RKO (cell line): ENCODE data around the gene EPS8L2.
A peak's percentile ranks its signal among the peaks of the same experiment; 100 is the strongest.

Source experiments
- DNase-seq: peaks from one replicate; pipeline ENCODE4 v3.0.0-alpha.2; 2016; ENCODE audit warnings: low spot score

The EPS8L2 gene

DNA sequence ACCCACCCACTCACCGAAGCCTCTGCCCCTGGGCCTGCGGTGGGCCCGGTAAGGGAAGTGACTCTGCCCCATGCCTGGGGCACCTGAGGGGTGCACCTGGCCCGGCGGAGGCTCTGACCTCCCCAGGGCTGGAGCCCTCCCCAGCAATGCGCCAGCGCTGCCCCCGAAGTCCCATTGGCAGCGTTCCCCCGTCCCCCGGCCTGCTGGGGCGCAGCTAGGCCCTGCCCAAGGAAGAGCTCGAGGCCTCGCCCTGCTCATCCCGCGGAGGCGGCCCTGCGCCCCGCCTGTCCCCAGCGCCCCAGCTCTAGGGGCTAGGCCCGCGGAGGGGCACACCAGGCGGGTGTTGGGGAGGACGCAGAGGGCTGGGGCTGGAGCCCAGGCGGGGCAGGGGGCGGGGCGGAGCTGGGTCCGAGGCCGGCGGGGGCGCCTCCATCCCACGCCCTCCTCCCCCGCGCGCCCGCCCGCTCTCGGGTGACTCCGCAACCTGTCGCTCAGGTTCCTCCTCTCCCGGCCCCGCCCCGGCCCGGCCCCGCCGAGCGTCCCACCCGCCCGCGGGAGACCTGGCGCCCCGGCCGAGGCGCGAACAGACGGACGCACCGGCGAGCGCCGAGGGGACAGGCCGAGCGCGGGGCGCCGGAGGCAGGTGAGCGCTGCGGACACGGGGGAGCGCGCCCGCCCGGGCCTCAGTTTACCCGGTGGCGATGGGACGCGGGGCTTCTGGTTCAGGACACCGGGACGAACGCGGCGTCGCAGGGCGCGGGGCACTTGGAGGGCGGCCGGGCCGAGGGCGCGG is at the start of gene EPS8L2:
Gene EPS8L2, plus strand, starts transcription at position 586 of the 793 bp plus-strand sequence. CDS start 3,177 bp downstream, outside the sequence.
- no peak for DNase-seq

DNA sequence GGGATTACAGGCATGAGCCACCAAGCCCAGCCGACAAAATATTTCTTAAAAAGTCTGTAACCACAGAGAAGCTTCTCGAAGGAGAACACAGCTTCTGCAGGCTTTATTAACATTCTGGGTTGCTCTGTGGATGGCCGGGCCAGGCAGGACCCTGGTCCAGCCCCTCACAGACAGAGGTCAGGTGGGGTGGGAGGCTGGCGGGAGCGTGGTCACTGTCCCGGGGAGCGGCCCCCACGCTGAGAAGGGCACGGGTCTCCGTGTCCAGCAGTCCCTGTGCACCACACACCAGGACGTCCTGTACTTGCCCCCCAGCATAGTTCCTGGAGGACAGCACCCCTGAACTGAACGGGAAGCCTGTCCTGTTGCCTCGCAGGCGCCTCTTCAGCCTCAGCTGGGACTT is 49.6 kb upstream of the EPS8L2 start:
- no peak for DNase-seq

DNA sequence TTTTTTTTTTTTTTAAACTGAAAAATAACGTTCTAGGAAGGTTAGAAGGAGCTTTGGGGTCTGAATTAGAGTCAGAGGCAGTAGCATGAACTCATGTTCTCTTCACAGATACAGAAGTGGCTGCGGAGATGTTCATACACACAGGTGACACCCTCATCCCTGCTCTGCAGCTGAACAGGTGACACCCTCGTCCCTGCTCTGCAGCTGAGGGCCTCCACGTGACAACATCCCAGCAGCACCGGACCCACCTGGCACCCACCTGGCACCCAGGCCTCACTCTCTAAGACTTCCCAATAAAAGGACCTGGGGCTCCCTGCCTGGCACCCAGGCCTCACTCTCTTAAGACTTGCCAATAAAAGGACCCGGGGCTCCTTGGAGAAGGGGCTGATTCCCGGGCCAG is 49.2 kb upstream of the EPS8L2 start:
- no peak for DNase-seq

DNA sequence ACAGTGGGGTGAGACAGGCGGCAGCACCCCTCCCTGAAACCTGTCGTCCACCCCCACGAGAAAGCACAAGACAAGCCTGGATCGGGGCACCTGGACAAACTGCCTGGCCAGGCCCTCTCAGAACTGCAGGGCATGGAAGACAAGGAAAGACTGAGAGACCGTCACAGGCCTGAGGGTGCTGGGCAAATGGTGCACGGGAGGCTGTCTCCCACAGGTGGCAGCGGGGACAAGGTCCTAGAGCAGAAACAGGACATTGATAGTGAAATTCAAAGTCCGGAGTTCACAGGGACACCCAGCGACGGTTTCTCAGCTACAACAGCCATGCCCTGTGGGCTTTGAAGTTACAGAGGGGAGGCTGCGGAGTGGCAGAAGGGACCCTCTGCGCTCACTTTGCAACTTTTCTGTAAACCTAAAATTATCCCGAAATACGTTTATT is 48.3 kb upstream of the EPS8L2 start:
- DNase-seq: no peak

DNA sequence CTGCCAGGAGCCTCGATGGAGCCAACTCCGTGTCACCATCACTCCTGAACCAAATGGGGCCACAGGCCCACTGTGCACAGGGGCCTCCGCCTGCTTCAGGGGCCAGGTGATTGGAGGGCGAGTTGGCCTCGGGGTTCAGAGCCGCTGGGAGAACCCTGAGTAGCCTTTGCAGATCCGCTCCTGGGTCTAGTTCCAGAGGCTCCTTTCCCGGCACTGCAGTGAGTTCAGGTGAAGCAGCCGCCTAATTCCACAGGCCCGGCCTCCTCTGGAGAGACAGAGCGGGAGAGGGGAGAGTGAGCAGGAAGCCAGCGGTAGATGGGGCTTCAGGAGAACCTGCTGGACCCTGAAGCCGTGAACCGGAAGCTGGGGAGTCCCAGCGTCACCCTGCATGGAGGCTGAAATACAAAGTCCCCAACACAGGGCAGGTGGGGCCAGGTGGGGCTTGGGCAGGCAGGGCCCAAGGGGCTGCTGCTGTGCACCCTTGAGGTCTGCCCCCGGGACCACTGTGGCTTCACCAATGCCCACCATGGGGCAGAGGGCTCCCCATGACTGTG is 46.4 kb upstream of the EPS8L2 start:
- DNase-seq: no peak

DNA sequence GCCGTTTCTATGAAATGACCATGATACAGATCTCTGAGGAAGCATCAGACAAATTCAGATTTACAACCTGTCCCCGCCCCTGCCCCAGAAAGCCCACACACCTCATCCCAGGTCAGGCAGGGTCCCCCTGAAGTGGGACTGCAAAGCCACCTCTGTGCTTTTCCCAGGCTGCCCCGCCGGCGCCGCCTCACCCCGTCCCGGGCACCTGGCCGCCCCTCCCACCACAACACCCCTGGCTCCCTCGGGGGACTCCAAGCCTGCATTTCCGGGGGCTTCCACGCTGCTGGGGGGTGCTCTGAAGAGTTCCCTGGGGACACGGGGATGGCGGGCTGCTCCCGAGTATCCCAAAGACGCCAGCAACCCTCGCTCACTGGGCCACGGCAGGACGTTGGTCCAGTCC is 45.8 kb upstream of the EPS8L2 start:
- no peak for DNase-seq

DNA sequence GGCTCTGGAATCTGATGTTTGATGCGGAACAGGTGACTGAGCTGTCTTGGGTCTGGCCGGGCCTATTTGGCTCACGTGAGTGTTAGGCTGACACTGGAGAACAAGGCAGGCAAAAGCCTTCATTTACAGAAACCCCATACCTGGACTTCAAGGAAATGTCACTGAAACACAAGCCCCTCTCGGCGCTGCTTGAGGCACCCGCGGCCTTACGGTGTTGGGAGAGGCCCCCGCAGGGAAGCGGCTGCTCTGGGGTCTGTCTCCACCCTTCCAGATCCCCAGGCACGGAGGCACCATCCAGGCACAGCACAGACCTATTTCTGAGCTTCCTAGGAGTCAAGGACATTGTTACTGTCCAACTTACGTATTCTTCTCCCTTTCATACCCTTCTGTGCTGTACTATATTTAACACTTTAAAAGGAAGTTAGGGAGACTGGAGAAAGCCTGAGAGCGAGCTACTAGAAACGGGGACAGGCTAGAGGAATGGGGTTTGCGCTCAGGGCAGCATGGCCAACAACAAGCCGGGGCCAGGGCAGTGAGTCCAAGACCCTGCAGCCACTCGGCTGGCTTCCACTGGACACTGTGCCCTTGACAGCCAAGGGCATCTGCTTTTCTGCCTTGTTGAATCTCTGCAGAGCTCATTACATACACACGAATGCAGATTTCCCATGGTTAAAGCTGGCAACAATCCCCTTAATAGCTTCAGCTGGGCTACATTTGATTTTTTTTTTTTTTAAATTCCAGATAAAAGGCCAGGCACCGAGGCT is 45.2 kb upstream of the EPS8L2 start:
- no peak for DNase-seq

DNA sequence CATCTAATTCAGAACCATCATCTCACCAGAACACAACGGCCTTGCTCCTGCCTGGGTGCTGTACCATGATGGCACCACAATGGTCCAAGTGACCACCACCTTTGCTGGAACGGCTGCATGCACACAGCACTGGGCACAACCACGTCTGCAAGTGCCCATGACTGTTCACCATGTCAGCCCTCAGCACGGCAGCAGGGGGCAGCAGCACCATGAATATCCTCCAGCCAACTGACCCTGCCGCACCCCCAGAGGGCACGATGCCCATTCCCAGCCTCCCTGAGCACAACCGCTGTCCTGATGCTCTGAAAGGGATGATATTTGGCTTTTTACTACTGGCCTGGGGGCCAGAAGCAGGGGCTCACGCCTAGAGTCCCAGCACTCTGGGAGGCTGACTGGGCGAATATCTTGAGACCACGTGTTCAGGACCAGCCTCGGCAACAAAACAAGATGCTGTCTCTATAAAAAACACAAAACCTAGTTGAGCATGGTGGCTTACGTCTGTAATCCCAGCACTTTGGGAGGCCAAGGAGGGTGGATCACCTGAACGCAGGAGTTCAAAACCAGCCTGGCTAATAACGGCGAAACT is 43.2 kb upstream of the EPS8L2 start:
- DNase-seq: peak; percentile 57

DNA sequence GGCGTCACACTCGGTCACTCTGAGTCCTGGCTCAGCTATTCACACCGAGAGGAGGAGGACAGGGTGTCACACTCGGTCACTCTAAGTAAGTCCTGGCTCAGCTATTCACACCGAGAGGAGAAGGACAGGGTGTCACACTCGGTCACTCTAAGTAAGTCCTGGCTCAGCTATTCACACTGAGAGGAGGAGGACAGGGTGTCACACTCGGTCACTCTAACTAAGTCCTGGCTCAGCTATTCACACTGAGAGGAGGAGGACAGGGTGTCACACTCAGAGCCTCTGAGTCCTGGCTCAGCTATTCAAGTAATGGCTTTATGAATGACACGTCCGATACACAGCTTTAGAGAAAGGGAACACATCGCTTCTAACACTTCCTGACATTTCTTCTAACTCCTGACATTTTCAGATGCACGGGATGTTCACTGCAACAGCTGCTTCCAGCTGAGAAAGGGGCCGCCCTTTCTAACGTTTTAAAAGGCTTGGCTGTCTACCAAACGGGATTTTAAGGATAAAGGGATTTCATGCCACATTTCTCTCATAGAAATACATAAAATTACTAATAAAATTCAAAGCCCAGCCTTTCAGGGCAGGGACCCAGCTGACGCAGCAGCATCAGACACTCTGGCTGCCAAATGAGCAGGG is 40.8 kb upstream of the EPS8L2 start:
- no peak for DNase-seq

DNA sequence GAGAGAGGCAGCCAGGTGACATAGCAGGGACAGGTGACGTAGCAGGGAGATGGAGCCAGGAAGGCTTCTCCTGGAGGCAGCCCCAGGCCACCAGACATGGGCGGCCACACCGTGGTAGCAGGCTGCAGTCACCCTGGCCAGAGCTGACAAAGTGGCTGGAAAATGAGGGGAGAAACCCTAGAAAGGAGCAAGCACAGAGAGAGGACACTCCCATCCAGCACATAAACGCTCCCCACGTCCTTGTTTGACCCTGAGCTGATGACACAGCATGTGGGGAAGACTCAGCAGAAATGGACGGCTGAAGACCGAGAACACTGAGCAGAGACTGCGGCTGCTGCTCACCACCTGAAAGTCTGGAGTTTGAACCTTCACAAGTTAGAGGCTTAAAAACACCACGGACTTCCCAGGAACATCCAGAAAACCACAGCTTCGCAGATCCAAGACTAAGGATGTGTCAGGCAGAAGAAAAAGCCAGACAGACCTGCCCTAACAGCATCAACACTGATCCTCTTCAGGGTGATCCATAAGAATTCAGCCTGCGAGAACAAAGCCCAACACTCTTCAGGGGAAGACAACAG is 40.2 kb upstream of the EPS8L2 start:
- DNase-seq: no peak

DNA sequence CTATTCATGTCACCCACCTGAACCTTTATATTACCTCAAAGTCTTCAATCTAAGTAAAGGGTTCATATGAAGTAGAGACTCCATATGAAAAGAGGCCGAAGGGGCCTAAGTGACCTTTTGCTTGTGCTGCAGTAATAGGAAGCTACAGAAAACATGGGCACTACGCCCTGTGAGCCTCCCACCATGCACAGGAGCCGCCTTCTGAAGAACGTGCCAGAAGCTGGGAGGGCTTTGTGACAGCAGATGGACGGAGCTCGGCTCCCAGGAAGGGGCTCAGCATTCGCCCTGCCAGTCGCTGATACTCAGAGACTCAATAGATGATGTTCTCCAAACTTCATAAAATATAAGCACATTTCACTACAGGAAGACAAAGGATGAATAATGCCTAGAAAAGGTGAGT is 32.2 kb upstream of the EPS8L2 start:
- no peak for DNase-seq

DNA sequence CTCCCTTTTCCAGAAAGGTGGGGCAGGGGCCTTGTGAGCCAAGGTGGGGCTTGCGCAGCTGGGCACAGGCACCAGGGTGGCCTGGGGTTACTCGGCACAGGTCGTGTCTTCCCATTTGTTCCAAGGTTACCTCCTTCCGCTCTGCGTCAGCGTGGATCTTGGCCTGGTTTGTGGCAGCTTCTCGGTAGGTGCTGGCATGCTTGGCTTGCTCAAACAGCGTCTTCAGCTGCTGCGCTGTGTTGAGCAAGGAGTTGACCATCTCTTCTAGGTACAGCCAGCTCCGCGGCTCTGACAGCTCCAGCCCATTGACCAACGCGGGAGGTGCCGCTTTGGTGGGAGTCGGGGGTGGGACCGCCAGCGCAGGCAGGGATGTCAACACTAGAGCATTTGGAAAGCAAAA is 31.6 kb upstream of the EPS8L2 start:
- no peak for DNase-seq

DNA sequence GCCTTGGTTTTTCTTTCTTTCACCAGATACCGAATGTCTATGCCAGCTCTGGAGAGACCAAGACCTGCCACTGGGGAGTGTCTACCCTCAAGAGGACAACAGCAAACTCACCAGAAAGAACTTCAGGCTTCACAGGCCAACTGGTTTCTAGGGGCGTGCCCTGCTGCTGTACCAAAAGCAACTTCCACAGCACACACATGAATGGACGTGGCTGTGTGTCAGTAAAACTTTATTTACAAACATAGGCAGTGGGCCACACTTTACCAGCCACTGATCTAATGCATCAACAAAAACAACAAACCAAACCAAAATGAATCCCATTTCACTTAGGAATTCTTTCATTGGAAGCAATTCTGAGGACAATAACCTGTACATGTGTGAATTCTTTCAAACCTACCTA is 27.7 kb upstream of the EPS8L2 start:
- DNase-seq: no peak

DNA sequence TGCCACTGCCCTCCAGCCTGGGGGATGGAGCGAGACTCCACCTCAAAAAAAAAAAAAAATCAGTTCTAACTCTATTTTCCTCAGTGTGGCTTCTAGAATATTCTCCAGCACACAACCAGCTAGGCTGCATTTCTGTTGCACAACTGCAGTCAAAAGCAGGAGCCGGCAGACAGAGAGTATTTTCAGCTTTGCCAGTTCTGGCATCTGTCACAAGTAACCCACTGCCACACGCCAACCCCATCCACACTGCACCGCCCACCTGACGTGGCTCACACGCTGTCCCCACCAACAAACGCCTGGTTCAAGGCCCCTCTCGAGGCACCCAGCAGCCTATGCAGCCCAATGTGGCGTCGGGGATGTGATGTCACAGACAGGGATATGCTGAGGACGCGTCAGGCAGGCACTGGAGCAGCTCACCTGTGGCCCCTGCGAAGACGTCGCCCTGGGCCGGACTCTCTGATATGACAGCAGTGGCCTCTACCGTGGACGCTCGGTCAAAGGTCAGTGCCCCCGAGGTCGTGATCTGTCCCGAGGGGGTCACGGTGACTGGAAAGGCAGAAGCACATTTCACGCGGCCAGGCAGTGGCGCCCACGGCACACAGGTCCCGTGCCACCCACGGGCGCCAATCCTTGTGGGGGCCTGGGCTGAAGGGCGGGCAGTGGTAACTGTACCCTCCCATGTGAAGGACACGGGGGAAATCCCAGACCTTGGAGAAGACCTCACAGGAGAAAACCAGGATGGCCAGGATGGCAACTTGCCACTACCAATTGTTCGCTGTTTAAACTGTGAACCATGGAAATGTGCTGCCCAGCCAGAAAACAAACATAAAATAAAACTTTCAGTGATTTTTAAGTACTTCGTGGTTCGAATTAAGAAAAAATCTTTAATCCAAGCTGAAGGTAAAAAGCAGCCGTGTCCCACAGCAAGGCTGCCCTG is 26.5 kb upstream of the EPS8L2 start:
- DNase-seq: no peak

DNA sequence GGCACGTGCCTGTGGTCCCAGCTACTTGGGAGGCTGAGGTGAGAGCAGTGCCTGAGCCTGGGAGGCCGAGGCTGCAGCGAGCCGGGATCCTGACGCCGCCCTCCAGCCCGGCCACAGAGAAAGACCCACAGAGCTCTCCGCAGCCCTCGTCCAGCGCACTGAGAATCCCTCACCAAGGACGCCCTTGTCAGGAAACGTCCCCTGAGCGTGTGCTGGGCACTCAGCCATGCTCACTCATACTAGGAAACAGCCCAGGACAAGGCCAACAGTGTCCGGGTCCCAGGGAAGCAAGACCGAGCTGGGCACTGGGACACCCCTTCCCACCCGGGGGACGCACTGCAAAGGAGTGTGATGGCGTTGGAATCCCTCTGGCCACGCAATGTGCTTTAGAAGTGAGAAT is 25.6 kb upstream of the EPS8L2 start:
- no peak for DNase-seq

DNA sequence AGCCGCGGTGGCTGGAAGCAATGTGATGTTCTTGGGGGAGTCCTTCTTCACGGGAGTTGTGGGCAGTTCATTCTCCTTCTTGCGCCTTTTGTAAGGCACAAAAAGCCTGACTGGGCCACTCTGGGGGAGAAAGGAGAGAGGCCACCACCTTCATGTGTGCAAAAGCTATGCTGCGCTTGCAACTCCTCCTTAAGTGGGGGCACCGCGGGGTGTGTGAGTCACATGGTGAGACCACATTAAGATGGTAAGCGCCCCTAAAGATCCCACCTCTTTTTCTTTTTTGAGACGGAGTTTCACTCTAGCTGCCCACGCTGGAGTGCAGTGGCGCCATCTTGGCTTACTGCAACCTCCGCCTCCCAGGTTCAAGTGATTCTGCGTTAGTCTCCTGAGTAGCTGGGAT is 25.1 kb upstream of the EPS8L2 start:
- DNase-seq: no peak

DNA sequence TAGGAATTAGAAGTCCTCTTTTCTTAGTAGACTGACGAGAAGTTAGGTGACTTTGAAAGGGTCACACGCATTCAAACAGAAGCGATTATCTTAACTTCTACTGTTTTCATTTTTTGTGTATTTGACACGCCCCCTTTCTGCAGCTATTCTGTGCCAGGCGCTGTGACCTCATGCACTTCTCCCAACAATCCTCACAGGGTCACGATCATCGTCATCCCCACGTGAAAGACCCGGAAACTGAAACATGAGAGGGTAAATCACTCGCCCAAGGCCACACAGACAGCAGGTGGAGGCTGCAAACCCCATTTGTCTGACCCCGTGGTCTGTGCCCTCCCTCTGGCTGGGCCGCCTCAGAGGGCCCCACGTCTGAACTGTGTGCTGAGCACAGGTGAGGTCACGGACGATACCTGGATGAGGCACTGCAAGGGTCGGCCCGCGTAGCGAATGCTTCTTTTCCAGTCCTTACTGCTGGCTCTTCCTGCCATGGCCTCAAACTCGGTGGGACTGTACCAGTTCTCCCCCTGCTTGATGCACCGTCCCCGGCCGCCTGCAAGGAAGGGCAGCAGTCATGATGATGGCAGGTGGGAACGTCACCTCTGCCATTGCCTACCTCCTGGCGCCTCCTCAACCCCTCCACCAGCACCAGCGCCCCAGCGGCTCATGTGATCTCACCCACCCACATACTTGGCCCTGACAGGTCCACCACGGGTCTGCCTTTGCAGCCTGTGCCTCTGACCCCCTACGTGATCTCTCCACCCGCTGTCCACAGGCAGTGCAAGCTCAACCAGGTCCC is 19.4 kb upstream of the EPS8L2 start:
- no peak for DNase-seq

DNA sequence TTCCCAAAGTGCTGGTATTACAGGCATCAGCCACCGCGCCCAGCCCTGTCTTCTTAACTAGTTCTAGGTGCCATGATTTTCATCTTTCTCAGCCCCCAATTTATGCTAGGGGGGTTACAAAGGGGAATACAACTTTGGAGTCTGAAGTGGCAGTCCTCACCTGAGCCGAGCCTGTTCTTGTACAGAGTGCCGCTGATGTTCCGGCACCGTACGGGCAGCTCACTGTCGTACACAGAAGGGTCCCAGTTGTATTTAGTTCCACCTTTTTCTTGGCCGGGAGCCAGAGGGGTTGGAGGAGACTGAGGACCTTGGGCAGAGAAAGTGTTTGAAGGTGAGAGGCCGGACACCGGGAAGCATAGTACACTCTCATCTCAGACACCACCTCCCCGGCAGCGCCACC is 18.3 kb upstream of the EPS8L2 start:
- no peak for DNase-seq

DNA sequence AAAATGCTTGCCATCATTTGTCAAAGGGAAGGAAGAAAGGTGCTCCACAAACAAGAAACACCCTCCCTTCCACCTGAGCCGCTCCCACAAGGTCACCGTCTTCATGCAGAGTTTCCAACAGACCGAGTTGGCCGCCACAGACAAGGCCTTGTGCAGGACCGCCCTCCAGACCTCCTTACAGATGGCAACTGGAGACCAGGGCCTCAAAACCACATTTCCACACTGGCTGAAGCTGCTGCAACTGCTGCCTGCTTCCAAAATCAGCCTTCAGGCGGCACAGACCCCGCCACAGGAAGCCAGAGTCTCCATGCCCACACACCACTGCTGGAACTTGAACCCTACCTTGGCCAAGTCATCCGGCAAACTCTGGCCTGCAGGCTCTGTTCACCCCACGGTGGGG is 17.4 kb upstream of the EPS8L2 start:
- no peak for DNase-seq

DNA sequence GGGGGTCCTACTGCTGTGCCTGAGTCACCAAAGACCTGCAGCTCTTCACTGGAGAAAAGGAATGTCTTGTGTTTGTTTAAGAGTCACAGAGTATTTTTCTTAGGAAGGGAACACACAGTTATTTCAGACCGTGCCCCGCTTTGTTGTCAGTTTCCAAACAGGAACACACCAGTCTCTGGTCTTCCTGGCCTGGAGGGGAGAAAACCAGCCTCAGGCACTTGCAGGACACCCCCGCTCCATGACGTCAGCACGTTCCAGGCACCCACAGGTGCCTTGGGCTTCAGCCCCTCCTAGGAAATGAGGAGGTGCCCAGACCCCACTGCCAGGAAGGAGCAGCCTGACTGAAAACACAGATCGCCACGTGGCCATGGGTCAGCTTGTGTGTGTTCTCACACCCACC is 16.4 kb upstream of the EPS8L2 start:
- DNase-seq: no peak
